GM21786 (cell line): Measurements from ENCODE around the gene OR2V2.
"Not testable (repeated sequence)": the region's sequence is repeated elsewhere in the genome, so short reads cannot be mapped to it uniquely, and the experiment has no call there.

Experiments
- ATAC-seq: cut with Tn5 transposase; IDR thresholded peaks from one replicate; pipeline ENCODE4 v1.9.1; 2021; ENCODE audit not compliant: unreplicated experiment

Gene OR2V2

GRCh38 chr5:181142054-181142453, 5.3 kb upstream of the OR2V2 start:
- ATAC-seq, result no peak

DNA sequence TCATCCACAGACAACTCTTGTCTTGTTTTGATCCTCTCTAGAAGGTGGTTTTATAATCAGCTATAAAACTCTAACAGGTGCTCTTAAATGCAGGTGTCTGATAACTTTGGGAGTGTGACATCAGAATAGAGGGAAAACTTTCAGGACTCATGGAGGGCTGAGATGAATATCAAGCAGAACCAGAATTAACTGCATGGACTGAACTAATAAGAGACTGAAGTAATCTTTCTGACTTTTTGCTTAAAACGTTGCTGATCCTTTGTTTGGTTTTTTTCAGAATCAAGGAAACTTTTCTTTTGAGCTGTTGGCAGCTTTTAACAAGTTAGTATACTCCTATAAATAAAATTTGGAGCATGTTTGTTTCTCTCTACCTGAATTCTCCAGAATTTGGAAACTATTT, 2.3 kb upstream of the OR2V2 start:
- ATAC-seq, result no peak

- ATAC-seq, result no peak
Observed at GRCh38 chr5:181149355-181149754, 2.0 kb downstream of the OR2V2 start.

DNA sequence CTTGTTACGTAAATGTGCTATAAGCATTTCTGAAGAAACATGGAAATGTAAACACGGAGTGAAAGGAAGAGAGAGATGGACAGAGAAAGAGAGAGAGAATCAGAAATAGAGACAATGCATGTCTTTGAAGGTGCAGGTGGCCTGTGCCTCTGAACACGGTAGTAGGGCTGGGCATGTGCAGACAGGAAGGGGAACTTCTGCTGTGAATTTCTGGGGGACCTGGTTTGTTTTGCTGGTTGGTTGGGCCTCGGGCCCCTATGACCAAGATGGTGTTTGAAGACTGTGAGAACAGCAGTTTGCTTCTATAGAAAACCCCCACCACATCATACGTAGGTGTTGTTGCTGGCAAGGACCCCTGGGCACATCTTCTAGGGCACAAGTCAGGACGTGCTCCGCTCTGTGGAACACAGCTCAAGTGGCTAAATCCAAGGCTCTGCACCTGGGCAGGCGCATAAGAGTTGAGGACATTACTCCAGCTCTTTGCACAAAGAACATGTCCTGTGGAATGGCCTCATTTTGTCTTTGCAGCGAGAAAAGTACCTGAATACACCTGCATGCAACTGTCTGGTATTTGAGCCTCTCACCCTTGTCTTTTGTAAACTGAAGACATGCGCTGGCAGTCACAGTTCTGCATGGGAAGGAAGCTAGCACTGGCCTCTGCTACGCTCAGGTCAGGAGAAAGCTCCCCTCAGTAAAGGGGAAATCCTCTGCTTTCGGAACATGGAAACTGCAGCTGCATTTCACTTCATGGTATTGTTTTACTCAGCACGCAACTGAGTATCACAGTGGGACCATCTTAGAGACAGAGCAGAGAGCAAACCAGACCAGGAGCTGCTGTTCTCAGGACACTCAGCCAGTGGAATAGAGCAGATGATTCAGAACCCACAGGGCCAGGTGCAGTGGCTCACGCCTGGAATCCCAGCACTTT, 2.7 kb downstream of the OR2V2 start:
- no peak for ATAC-seq

- no peak for ATAC-seq
Observed at GRCh38 chr5:181151146-181151545, 3.8 kb downstream of the OR2V2 start.

GRCh38 chr5:181152406-181152805, 5.0 kb downstream of the OR2V2 start:
- ATAC-seq, result no peak

GRCh38 chr5:181153814-181154213, 6.4 kb downstream of the OR2V2 start:
- no peak for ATAC-seq

DNA sequence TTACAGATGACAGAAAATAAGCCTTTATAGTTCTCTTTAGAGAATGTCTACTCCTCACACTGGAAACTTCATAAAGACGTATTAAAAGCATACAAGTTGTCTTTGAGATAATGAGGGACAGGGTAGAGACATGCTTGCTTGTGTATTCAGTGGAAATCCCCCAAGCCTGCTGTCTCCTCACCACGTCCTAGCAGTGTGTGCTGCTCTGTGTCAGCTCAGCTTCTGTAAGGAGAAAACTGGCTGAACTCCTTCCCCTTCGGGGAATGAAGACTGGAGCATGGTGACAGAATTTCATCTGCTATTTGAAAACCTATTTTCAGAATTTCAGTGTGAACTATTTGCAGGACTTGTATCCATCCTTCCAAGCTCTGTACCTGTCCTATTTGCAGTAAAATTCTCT, 9.4 kb downstream of the OR2V2 start:
- no peak for ATAC-seq

- ATAC-seq, result no peak
Observed at GRCh38 chr5:181158869-181159268, 11.5 kb downstream of the OR2V2 start.

GRCh38 chr5:181159286-181160151, 12.1 kb downstream of the OR2V2 start:
- ATAC-seq, result peak; percentile 82

DNA sequence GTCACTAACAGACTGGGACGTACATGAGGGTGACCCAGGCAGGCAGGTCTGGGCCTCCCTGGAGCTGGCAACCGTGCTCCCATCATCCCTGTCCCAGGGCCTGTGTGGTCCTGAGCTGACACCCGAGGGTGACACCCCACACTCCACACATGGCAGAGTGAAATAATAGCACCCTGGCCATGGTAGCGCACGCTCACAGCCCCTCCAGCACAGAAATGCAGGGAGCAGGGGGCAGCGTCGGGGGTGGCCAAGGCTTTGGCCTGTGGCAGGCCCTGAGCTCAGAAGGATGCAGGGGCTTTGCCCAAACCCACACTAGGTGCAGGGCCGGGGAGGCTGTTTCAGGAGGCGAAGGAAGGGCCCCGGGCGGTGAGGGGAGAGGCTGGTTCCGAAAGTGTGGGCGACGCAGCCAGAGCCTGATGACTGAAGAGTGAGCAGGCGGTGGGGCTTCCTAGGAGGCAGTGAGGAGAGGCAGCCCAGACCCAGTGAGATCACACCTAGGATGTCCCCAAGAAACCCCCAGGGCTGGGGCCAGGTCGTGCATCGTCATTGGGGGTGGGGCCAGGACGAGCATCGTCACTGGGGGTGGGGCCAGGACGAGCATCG, 12.9 kb downstream of the OR2V2 start:
- ATAC-seq, result peak; percentile 64

DNA sequence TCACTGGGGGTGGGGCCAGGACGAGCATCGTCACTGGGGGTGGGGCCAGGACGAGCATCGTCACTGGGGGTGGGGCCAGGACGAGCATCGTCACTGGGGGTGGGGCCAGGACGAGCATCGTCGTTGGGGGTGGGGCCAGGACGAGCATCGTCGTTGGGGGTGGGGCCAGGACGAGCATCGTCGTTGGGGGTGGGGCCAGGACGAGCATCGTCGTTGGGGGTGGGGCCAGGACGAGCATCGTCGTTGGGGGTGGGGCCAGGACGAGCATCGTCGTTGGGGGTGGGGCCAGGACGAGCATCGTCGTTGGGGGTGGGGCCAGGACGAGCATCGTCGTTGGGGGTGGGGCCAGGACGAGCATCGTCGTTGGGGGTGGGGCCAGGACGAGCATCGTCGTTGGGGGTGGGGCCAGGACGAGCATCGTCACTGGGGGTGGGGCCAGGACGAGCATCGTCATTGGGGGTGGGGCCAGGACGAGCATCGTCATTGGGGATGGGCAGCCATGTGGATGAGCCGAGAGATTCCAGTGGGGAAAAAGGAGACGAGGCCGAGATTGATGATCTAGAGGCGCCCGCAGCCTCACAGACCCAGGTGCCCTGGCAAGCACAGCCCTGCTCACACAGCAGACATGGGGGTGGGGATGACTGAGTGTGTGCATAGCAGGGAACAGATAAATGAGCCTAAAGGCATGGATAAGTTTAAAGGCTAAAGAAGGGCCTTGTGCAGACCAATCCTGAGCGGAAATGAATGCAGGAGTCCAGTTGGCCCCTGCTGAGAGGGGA, 13.6 kb downstream of the OR2V2 start:
- not testable (repeated sequence) for ATAC-seq

DNA sequence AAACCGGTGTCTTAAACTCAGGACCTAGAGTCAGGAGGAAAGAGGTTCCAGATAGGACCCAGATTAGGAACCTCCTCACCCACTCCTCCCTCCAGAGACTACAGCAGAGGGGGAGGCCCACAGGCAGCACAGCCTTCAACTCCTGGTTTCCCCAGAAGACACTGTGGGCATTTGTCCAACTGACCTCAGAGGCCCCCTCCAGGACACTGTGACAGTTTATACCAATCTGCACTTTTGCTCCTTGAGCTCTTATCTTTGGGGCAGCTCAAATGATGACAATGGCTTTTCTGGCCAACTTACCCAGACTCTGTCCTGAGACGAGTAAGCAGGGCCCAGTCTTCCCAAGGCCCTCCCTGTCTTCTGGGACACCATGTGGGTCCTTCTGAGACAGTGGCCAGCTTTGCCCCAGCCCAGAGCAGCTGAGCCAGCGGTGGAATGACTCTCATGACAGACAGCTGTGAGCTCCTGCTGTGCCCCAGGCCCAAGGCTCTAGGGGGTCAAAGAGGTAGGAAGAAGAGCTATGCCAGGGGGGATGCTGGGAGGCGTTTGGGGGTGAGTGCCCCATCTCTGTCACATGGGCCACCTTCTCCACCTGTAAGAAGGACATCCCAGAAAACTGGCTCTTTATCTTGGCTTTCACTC, 14.3 kb downstream of the OR2V2 start:
- no peak for ATAC-seq

- no peak for ATAC-seq
Observed at GRCh38 chr5:181163487-181164075, 16.2 kb downstream of the OR2V2 start.

GRCh38 chr5:181164076-181164952, 16.9 kb downstream of the OR2V2 start:
- ATAC-seq, result no peak

GRCh38 chr5:181166812-181167733, 19.7 kb downstream of the OR2V2 start:
- ATAC-seq, result no peak

DNA sequence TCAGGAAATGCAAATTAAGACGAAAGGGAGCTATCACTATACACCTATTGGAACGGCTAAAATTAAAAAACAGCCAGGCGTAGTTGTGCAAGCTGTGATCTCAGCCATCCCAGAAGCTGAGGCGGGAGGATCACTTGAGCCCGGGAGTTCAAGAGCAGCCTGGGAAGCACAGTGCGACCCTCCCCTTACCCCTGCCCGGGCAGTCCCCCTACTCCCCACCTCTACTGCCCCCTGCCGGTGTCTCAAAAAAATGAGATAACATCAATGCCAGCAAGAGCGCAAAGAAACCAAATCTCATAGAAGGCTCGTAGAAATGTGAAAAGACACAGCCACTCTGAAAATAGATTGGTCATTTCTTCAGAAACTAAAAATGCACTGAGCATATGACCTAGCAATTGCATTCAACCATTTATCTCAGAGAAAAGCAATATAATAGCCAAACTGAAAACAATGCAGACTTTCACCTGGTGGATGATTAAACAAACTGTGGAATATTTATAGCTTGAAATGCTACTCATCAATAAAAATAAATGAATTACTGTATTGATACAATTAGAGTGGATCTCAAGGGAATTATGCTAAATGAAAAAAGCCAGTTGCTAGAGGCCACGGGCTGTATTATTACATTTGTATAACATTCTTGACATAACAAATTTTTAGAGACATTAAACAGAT, 20.6 kb downstream of the OR2V2 start:
- no peak for ATAC-seq
